Measurements from ENCODE around the gene MYO1H.

DNA sequence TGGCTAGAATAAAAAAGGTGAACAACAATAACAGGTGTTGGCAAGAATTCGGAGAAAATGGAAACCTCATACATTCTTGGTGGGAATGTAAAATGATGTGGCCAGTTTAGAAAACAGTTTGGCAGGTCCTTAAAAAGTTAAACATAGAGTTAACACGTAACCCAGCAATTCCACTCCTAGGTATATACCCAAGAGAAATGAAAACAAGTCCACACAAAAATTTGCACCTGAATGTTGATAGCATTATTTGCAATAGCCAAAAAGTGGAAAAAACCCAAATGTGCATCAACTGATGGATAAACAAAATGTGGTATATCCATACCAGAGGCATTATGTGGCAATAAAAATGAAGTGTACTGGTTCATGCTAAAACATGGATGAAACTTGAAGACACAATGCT lies 2.3 kb upstream of the MYO1H start:
- TF ChIP-seq CTCF (IDR thresholded peaks at IDR 0.05 in 4 of 5, conservative IDR thresholded peaks at IDR 0.05 in 1 of 5), result no peak
- no peak for TF ChIP-seq POLR2A (IDR thresholded peaks at IDR 0.05)

Data from gastrocnemius medialis (tissue), 4 donors.